Medulla oblongata (tissue), 1 donor: ENCODE measurements around the gene ARAP2.

Experiments
- DNase-seq: peaks from one replicate; pipeline ENCODE4 v3.0.0-alpha.2; 2015; ENCODE audit errors: extremely low spot score

ARAP2 gene

GRCh38 chr4:36244257-36245082 is at the start of gene ARAP2:
Gene ARAP2 (minus strand): TSS chr4:36244514. CDS start chr4:36229486, 15,028 bp downstream.
- DNase-seq = peak; percentile 71

GRCh38 chr4:36292556-36293188 is 48.4 kb upstream of the ARAP2 start:
- peak; percentile 59 for DNase-seq

GRCh38 chr4:36290641-36291040 is 46.3 kb upstream of the ARAP2 start:
- no peak for DNase-seq

- no peak for DNase-seq
These were observed 44.6 kb upstream of the ARAP2 start for GRCh38 chr4:36288731-36289426.

- no peak for DNase-seq
These were observed 42.2 kb upstream of the ARAP2 start for GRCh38 chr4:36286481-36286871.

GRCh38 chr4:36285784-36286480 is 41.6 kb upstream of the ARAP2 start:
- no peak for DNase-seq

- peak; percentile 87 for DNase-seq
These were observed 39.7 kb upstream of the ARAP2 start for GRCh38 chr4:36283912-36284465.

- DNase-seq = no peak
These were observed 38.3 kb upstream of the ARAP2 start for GRCh38 chr4:36282503-36283030.

- no peak for DNase-seq
These were observed 37.2 kb upstream of the ARAP2 start, which contains the start of gene DTHD1 for GRCh38 chr4:36281384-36282106. Gene DTHD1 (plus strand): TSS chr4:36281616. CDS start chr4:36281759, 143 bp downstream.

GRCh38 chr4:36280555-36280954 is 36.2 kb upstream of the ARAP2 start:
- peak; percentile 61 for DNase-seq

GRCh38 chr4:36278789-36279188 is 34.5 kb upstream of the ARAP2 start:
- DNase-seq = no peak

- no peak for DNase-seq
These were observed 33.2 kb upstream of the ARAP2 start for GRCh38 chr4:36277533-36277932.

GRCh38 chr4:36274158-36274557 is 29.8 kb upstream of the ARAP2 start:
- DNase-seq = no peak

- DNase-seq = no peak
These were observed 29.0 kb upstream of the ARAP2 start for GRCh38 chr4:36273276-36273675.

GRCh38 chr4:36269533-36270173 is 25.3 kb upstream of the ARAP2 start:
- no peak for DNase-seq

GRCh38 chr4:36269101-36269500 is 24.8 kb upstream of the ARAP2 start:
- DNase-seq = peak; percentile 58

GRCh38 chr4:36267486-36268268 is 23.4 kb upstream of the ARAP2 start:
- no peak for DNase-seq

GRCh38 chr4:36264207-36264826 is 20.0 kb upstream of the ARAP2 start:
- DNase-seq = no peak

- peak; percentile 63 for DNase-seq
These were observed 16.4 kb upstream of the ARAP2 start for GRCh38 chr4:36260731-36261130.
